ENCODE results near the gene FCMR. TPM values are rescaled to one million over a fixed set of nuclear protein-coding genes. Genes with fewer than 3 reads are reported as not detected.

Gene FCMR
- total and polyA plus RNA-seq, 4 donors, result 0.70 to 3.6 (median 1.7) TPM

DNA sequence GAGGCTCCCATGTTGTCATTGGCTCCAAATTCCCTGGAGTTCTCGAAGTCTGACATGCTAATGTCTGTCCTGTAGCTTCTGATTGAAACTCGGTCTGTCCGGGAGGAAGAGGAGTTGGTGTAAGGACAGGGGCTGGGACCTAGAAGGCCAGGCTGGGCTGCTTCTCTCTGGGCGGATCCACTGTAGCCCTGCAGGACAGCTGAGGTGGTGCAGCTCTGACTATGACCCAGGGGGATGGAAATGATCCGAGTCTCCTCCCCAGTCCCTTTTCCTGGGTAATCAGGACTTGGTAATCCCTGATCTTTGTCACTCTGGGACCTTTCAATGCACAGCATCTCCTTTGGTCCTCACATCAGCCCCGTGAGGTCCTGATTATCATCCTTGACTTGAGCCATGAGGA lies 10.0 kb upstream of the FCMR start:
- Histone ChIP-seq H3K9ac (ENCODE audit: low read depth in 1 of 2, low read length in 2 of 2) (no peak overlapping the region), H3K4me3 (ENCODE audit: low read depth in 1 of 3, low read length in 3 of 3) (no peak overlapping the region), H3K4me1 (ENCODE audit: control insufficient read depth in 4 of 4, insufficient read depth in 4 of 4, low read length in 3 of 4) (no peaks in the 10 kb centered on the region), H3K27me3 (ENCODE audit: control insufficient read depth in 4 of 4, insufficient read depth in 4 of 4, low read length in 3 of 4) (no peaks in the 10 kb centered on the region), H3K9me3 (ENCODE audit: control insufficient read depth in 4 of 4, low read length in 3 of 4) (no peaks in the 10 kb centered on the region), H3K36me3 (ENCODE audit: control insufficient read depth in 4 of 4, insufficient read depth in 3 of 4, low read depth in 1 of 4, low read length in 3 of 4) (peaks cover 0 to 5% (median under 1%) of the 10 kb centered on the region in 4 donors), H3K27ac (ENCODE audit: low read depth in 1 of 2, low read length in 2 of 2) (no peak overlapping the region)
- no peak for TF ChIP-seq HNF4G (IDR thresholded peaks at IDR 0.05)
- TF ChIP-seq, protein P1, sequence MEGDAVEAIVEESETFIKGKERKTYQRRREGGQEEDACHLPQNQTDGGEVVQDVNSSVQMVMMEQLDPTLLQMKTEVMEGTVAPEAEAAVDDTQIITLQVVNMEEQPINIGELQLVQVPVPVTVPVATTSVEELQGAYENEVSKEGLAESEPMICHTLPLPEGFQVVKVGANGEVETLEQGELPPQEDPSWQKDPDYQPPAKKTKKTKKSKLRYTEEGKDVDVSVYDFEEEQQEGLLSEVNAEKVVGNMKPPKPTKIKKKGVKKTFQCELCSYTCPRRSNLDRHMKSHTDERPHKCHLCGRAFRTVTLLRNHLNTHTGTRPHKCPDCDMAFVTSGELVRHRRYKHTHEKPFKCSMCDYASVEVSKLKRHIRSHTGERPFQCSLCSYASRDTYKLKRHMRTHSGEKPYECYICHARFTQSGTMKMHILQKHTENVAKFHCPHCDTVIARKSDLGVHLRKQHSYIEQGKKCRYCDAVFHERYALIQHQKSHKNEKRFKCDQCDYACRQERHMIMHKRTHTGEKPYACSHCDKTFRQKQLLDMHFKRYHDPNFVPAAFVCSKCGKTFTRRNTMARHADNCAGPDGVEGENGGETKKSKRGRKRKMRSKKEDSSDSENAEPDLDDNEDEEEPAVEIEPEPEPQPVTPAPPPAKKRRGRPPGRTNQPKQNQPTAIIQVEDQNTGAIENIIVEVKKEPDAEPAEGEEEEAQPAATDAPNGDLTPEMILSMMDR (IDR thresholded peaks at IDR 0.05; ENCODE audit: low read depth, low read length, missing input control), result peak; percentile 4
- TF ChIP-seq FOXA2 (IDR thresholded peaks at IDR 0.05), result no peak
- WGBS, result 92% methylated on average over 6 of the region's 6 CpGs
- DNase-seq (ENCODE audit: low spot score), result no peak

DNA sequence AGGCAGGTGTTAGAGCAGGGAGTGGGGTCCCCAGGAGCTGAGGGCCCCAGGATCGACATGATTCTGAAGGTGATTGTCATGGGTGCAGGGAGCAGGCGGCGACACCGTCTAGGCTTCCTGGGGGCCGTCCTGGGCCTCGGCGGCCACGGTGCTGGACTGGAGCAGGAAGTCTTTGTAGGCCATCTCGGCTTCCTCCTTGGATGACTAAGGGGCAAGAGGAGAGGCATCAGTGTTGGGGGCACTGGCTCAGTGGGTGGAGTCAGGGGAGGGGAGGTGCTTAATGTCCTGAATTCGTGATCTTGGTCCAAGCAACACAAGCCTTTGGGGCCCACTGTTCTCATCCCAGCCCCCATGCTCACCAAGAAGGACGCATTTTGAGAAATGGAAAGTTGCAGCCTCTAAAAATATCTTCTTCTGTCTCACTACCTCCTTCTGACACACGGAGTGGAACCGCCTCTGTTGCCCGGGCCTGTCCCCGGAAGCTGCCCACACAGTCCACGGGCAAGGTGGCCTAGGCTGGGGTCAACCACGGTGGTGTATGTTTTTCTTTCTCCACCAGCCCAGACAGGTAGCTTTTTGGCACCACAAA lies 8.6 kb upstream of the FCMR start:
- Histone ChIP-seq H3K4me3 (ENCODE audit: low read depth in 1 of 3, low read length in 3 of 3) (no peak overlapping the region), H3K36me3 (ENCODE audit: control insufficient read depth in 4 of 4, insufficient read depth in 3 of 4, low read depth in 1 of 4, low read length in 3 of 4) (peaks cover 0 to 5% (median under 1%) of the 10 kb centered on the region in 4 donors), H3K9me3 (ENCODE audit: control insufficient read depth in 4 of 4, low read length in 3 of 4) (no peaks in the 10 kb centered on the region), H3K27me3 (ENCODE audit: control insufficient read depth in 4 of 4, insufficient read depth in 4 of 4, low read length in 3 of 4) (no peaks in the 10 kb centered on the region), H3K9ac (ENCODE audit: low read depth in 1 of 2, low read length in 2 of 2) (no peak overlapping the region), H3K4me1 (ENCODE audit: control insufficient read depth in 4 of 4, insufficient read depth in 4 of 4, low read length in 3 of 4) (peaks cover 0 to 2% (median 0%) of the 10 kb centered on the region in 4 donors), H3K27ac (ENCODE audit: low read depth in 1 of 2, low read length in 2 of 2) (no peak overlapping the region)
- DNase-seq (ENCODE audit: low spot score), result no peak
- TF ChIP-seq HNF4A (conservative IDR thresholded peaks at IDR 0.05) (no peak), GABPA (IDR thresholded peaks at IDR 0.05 in 1 of 2, conservative IDR thresholded peaks at IDR 0.05 in 1 of 2) (no peak), EGR1 (IDR thresholded peaks at IDR 0.05; ENCODE audit: low read depth in 2 of 2) (no peak), YY1 (IDR thresholded peaks at IDR 0.05) (no peak), TAF1 (conservative IDR thresholded peaks at IDR 0.05) (no peak), FOXA1 (IDR thresholded peaks at IDR 0.05) (no peak), NR2F2 (IDR thresholded peaks at IDR 0.05) (no peak), HNF4G (IDR thresholded peaks at IDR 0.05) (no peak)
- TF ChIP-seq, protein P2, sequence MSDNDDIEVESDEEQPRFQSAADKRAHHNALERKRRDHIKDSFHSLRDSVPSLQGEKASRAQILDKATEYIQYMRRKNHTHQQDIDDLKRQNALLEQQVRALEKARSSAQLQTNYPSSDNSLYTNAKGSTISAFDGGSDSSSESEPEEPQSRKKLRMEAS (IDR thresholded peaks at IDR 0.05), result no peak
- TF ChIP-seq, protein P3, sequence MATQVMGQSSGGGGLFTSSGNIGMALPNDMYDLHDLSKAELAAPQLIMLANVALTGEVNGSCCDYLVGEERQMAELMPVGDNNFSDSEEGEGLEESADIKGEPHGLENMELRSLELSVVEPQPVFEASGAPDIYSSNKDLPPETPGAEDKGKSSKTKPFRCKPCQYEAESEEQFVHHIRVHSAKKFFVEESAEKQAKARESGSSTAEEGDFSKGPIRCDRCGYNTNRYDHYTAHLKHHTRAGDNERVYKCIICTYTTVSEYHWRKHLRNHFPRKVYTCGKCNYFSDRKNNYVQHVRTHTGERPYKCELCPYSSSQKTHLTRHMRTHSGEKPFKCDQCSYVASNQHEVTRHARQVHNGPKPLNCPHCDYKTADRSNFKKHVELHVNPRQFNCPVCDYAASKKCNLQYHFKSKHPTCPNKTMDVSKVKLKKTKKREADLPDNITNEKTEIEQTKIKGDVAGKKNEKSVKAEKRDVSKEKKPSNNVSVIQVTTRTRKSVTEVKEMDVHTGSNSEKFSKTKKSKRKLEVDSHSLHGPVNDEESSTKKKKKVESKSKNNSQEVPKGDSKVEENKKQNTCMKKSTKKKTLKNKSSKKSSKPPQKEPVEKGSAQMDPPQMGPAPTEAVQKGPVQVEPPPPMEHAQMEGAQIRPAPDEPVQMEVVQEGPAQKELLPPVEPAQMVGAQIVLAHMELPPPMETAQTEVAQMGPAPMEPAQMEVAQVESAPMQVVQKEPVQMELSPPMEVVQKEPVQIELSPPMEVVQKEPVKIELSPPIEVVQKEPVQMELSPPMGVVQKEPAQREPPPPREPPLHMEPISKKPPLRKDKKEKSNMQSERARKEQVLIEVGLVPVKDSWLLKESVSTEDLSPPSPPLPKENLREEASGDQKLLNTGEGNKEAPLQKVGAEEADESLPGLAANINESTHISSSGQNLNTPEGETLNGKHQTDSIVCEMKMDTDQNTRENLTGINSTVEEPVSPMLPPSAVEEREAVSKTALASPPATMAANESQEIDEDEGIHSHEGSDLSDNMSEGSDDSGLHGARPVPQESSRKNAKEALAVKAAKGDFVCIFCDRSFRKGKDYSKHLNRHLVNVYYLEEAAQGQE (IDR thresholded peaks at IDR 0.05), result no peak
- TF ChIP-seq, protein P4, sequence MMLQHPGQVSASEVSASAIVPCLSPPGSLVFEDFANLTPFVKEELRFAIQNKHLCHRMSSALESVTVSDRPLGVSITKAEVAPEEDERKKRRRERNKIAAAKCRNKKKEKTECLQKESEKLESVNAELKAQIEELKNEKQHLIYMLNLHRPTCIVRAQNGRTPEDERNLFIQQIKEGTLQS (IDR thresholded peaks at IDR 0.05), result no peak
- 80% methylated on average over 17 of the region's 17 CpGs for WGBS

Measured in liver (tissue), 9 donors.